ENCODE measurements around the gene SMIM12. TPM values are rescaled to one million over a fixed set of nuclear protein-coding genes. Genes with fewer than 3 reads are reported as not detected.

SMIM12 gene
- total and polyA plus RNA-seq, 2 of the 8 experiments (the other 6 are each of a cell fraction or from before 2014, with no cell fraction given), result 40.9 to 49.2 TPM

DNA sequence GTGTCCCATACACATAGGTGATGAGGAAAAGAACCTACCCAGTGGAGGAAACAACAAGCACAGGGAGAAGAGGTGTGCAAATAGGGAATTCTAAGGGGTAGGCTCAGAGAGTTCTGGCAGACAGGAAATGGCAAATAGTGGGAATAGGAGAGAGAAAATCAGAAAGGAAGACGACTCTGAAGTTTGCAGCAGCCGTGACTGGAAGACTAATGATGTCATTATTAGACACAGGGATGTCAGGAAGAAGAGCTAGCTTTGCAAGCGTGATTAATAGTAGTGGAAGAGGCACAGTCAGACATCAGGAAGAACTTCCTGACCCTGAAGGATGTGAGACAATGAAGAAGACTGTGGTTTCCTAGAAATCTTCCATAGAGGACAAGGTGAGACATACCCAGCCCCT is 48.8 kb upstream of the SMIM12 start:
- Histone ChIP-seq H3K79me2 (ENCODE audit: control insufficient read depth in 1 of 2, insufficient read depth in 2 of 2, low read length in 2 of 2) (no peaks in the 10 kb centered on the region), H3K27me3 (replicated peaks in 1 of 4; ENCODE audit: control insufficient read depth in 3 of 4, extremely low read depth in 1 of 4, insufficient read depth in 3 of 4, low read length in 3 of 4) (no peaks in the 10 kb centered on the region; a peak in 1 of 7 replicates), H2BK20ac (ENCODE audit: low read length) (no peak overlapping the region), H2AK5ac (ENCODE audit: low read depth, low read length) (no peak overlapping the region), H3K18ac (ENCODE audit: extremely low read depth, low read length) (no peak overlapping the region), H4K8ac (ENCODE audit: extremely low read depth, insufficient read depth, low read length) (no peak overlapping the region), H4K20me1 (replicated peaks in 1 of 2; ENCODE audit: control insufficient read depth in 1 of 2, insufficient read depth in 2 of 2, low read length in 2 of 2) (no peaks in the 10 kb centered on the region), H2BK15ac (ENCODE audit: low read length) (no peak overlapping the region), H4K91ac (replicated peaks; ENCODE audit: insufficient read length, low read length) (no peak overlapping the region), H2AFZ (ENCODE audit: low read length) (no peak overlapping the region), H3K23ac (ENCODE audit: insufficient read length) (no peak overlapping the region), H2BK12ac (ENCODE audit: low read depth, low read length) (no peak overlapping the region), H3K4me2 (ENCODE audit: insufficient read depth in 1 of 2, low read depth in 2 of 2, low read length in 2 of 2) (no peak overlapping the region), H3K4ac (replicated peaks; ENCODE audit: insufficient read length, low read depth, low read length) (no peak overlapping the region), H2BK120ac (replicated peaks; ENCODE audit: low read depth, low read length) (no peak overlapping the region), H3K9ac (replicated peaks in 1 of 4; ENCODE audit: extremely low read depth in 1 of 4, low read depth in 3 of 4, low read length in 3 of 4) (no peak overlapping the region), H3K9me3 (ENCODE audit: insufficient read depth in 2 of 2, low read depth in 1 of 2, low read length in 1 of 2) (no peaks in the 10 kb centered on the region), H3K4me1 (replicated peaks in 1 of 4; ENCODE audit: control insufficient read depth in 3 of 4, insufficient read depth in 4 of 4, low read length in 3 of 4) (no peaks in the 10 kb centered on the region), H3K79me1 (ENCODE audit: low read depth, low read length) (no peaks in the 10 kb centered on the region), H3K56ac (replicated peaks; ENCODE audit: insufficient read length, low read depth, low read length) (no peak overlapping the region), H3K27ac (ENCODE audit: low read depth, low read length) (no peak overlapping the region), H3K14ac (ENCODE audit: insufficient read length) (no peak overlapping the region), H3K4me3 (ENCODE audit: extremely low read depth in 1 of 4, insufficient read depth in 2 of 4, low read depth in 3 of 4, low read length in 4 of 4) (no peak overlapping the region), H4K5ac (ENCODE audit: insufficient read length, low read depth, low read length) (no peak overlapping the region), H3K36me3 (ENCODE audit: control insufficient read depth in 2 of 4, insufficient read depth in 4 of 4, low read length in 3 of 4) (no peaks in the 10 kb centered on the region), H3K23me2 (ENCODE audit: low read depth, low read length) (no peaks in the 10 kb centered on the region; the same call in 1 of the 2 replicates), H2BK5ac (ENCODE audit: low read depth, low read length) (no peak overlapping the region)
- POLR2A ChIA-PET (ENCODE audit: partially characterized antibody), result interaction anchor here (1.0 kb wide), 1 partner anchor 49 kb away, joined by 4 read pairs; the partner anchor contains the start of gene SMIM12
- CTCF ChIA-PET (ENCODE audit: partially characterized antibody), result no interaction called here
- 74% methylated on average over 3 of the region's 3 CpGs; no CpG with 5 or more reads in 1 of the 2 experiments for WGBS, 2 experiments (ENCODE audit: extremely low coverage in 1 of 2, insufficient coverage in 1 of 2, insufficient read length in 1 of 2, insufficient replicate concordance in 2 of 2, low coverage in 1 of 2, low lambda C conversion rate in 2 of 2, missing lambda C conversion rate in 1 of 2)
- FAIRE-seq (no peak), DNase-seq (ENCODE audit: low read depth in 1 of 2, low spot score in 2 of 2) (no peak)
- TF ChIP-seq RBBP5 (IDR thresholded peaks at IDR 0.05; ENCODE audit: borderline replicate concordance, low read depth, low read length), result no peak
- TF ChIP-seq PHF8 (conservative IDR thresholded peaks at IDR 0.05; ENCODE audit: low read depth, low read length), result no peak
- no peak for TF ChIP-seq POLR2A (IDR thresholded peaks at IDR 0.05; ENCODE audit: control extremely low read depth in 1 of 2, low read depth in 2 of 2, low read length in 2 of 2)
- TF ChIP-seq, protein P1, sequence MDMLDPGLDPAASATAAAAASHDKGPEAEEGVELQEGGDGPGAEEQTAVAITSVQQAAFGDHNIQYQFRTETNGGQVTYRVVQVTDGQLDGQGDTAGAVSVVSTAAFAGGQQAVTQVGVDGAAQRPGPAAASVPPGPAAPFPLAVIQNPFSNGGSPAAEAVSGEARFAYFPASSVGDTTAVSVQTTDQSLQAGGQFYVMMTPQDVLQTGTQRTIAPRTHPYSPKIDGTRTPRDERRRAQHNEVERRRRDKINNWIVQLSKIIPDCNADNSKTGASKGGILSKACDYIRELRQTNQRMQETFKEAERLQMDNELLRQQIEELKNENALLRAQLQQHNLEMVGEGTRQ (IDR thresholded peaks at IDR 0.05; ENCODE audit: low read length), result no peak
- no peak for TF ChIP-seq RFX5 (IDR thresholded peaks at IDR 0.05; ENCODE audit: borderline replicate concordance, low read depth, low read length)
- TF ChIP-seq, protein P2, sequence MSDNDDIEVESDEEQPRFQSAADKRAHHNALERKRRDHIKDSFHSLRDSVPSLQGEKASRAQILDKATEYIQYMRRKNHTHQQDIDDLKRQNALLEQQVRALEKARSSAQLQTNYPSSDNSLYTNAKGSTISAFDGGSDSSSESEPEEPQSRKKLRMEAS (IDR thresholded peaks at IDR 0.05), result no peak
- TF ChIP-seq RAD21 (IDR thresholded peaks at IDR 0.05 in 1 of 2, conservative IDR thresholded peaks at IDR 0.05 in 1 of 2; ENCODE audit: low read depth in 2 of 2, low read length in 2 of 2), result no peak
- TF ChIP-seq SIRT6 (IDR thresholded peaks at IDR 0.05; ENCODE audit: low read length), result no peak
- TF ChIP-seq TAF1 (IDR thresholded peaks at IDR 0.05; ENCODE audit: low read depth, low read length), result no peak
- no peak for TF ChIP-seq CHD1 (IDR thresholded peaks at IDR 0.05; ENCODE audit: low read depth, low read length)
- TF ChIP-seq TEAD4 (IDR thresholded peaks at IDR 0.05; ENCODE audit: low read depth, low read length), result no peak
- no peak for TF ChIP-seq SIN3A (conservative IDR thresholded peaks at IDR 0.05 in 1 of 2, IDR thresholded peaks at IDR 0.05 in 1 of 2; ENCODE audit: low read depth in 1 of 2, low read length in 2 of 2)
- TF ChIP-seq NRF1 (IDR thresholded peaks at IDR 0.05; ENCODE audit: low read depth, low read length), result no peak
- TF ChIP-seq ZNF274 (IDR thresholded peaks at IDR 0.05; ENCODE audit: borderline replicate concordance, extremely low read depth, low read length), result no peak
